ENCODE measurements around the gene NPIPB8. TPM values are rescaled to one million over a fixed set of nuclear protein-coding genes. Genes with fewer than 3 reads are reported as not detected.
"Not testable (repeated sequence)": the region's sequence is repeated elsewhere in the genome, so short reads cannot be mapped to it uniquely, and the experiment has no call there.

Gene NPIPB8
- total RNA-seq, 4 donors from 2014 or later = 1.3 to 2.4 TPM; not detected in 2

DNA sequence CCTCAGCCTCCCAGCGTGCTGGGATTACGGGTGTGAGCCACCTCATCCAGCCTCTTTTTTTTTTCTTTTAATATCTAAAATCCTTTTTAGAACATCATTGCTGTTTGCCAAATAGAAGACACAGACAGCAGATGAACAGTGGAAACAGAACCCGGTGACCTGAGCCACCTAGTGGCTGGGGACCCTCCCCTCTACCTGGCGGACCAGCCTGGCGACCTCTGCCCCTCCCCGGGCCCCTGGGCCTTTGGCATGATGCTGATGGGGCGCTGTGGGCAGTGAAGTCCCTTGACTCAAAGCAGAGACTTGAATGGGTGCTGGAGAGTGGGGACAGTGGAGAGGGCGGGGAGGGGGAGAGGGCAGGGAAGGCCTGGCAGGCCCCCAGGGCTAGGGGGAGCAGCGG is 61.9 kb downstream of the NPIPB8 start:
- not testable (repeated sequence) for H3K4me3 ChIP-seq; H3K36me3 ChIP-seq; H3K27me3 ChIP-seq; H3K27ac ChIP-seq; DNase-seq (ENCODE audit: low spot score in 2 of 2); H3K4me1 ChIP-seq; H3K9me3 ChIP-seq
- WGBS, 2 donors = 100% methylated on average over 1 of the region's 9 CpGs; no CpG with 5 or more reads in 1 of the 2 donors

DNA sequence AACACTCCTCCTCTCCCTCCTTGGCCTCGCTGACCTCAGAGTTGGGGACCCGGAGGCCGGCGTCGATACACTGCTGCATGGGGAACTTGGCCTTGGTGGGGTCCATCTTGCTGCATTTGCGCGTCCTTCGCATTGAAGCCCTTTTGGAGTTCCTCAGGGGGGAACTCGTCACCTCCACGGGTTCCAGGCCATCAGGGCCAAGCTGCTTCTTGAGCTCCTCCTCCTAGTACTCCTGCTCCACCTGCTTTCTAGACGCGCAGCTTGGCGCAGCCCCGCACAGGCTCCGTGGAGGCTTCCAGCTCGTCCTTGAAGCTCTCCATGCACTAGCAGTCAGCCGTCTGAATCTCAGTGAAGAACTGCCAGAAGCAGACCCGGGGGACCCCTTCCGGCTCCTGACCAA is 62.5 kb downstream of the NPIPB8 start:
- not testable (repeated sequence) for H3K4me3 ChIP-seq; H3K27me3 ChIP-seq; H3K9me3 ChIP-seq; H3K36me3 ChIP-seq; H3K27ac ChIP-seq; DNase-seq (ENCODE audit: low spot score in 2 of 2); H3K4me1 ChIP-seq
- 88% methylated on average over 15 of the region's 19 CpGs; no CpG with 5 or more reads in 1 of the 2 donors for WGBS, 2 donors

DNA sequence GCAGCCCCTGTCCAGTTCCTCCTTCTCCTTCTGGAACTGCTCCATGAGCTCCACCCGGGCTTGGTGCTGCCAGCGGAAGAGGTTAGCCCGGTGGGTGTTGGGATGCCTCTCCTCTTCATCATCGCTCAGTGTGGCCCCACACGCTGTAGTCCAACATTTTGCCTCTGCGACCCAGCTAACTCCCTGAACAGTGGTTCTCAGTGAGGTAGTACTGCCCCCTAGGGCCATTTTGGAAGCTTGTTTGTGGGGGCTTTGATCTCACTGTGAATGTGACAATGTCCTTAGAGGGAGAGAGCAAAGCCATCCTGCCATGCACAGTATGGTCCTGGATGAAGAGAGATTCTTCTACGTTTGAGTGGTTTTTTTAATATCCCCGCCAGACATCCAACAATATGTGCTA is 63.5 kb downstream of the NPIPB8 start:
- H3K4me1 ChIP-seq; H3K9me3 ChIP-seq; H3K27me3 ChIP-seq; DNase-seq (ENCODE audit: low spot score in 2 of 2); H3K36me3 ChIP-seq; H3K27ac ChIP-seq; H3K4me3 ChIP-seq: not testable (repeated sequence)
- WGBS, 2 donors = no CpG with 5 or more reads among the region's 8 CpGs

DNA sequence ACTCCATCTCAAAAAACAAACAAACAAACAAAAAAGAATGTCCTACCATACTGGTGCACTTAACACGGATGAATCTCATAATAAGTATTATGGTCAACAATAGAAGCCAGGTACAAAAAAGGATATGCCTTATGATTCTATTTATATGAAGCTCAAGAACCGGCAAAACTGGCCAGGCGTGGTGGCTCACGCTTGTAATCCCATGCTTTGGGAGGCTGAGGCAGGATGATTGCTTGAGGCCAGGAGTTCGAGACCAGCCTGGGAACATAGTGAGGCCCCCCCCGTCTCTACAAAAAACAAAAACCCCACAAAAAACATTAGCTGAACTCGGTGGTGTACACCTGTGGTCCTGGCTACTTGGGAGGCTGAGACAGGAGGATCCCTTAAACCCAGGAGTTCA is 66.4 kb downstream of the NPIPB8 start:
- not testable (repeated sequence) for H3K4me1 ChIP-seq; H3K36me3 ChIP-seq; H3K9me3 ChIP-seq; H3K4me3 ChIP-seq; DNase-seq (ENCODE audit: low spot score in 2 of 2); H3K27me3 ChIP-seq; H3K27ac ChIP-seq
- WGBS, 2 donors = 60% methylated on average over 1 of the region's 7 CpGs; no CpG with 5 or more reads in 1 of the 2 donors

Other genes with a start within 250 kb of the NPIPB8 start
- gene EIF3CL, start 234.2 kb upstream of the NPIPB8 start, total RNA-seq = 100 to 1,000 TPM; 185 to 265 (median 230) TPM
- gene NPIPB7, start 165.7 kb upstream of the NPIPB8 start, total RNA-seq = not detected
- 10 to 100 TPM; 25.8 to 45.1 (median 29.7) TPM for gene CLN3, start 146.0 kb upstream of the NPIPB8 start, total RNA-seq
- 1 to 10 TPM; 1.3 to 4.5 (median 1.8) TPM for gene APOBR, start 143.4 kb upstream of the NPIPB8 start, total RNA-seq
- not detected for gene IL27, start 131.2 kb upstream of the NPIPB8 start, total RNA-seq
- gene NUPR1, start 99.1 kb upstream of the NPIPB8 start, total RNA-seq = 10 to 100 TPM; 33.0 to 57.2 (median 53.4) TPM
- gene SGF29, start 84.1 kb upstream of the NPIPB8 start, total RNA-seq = 10 to 100 TPM; 31.9 to 52.1 (median 36.1) TPM
- gene SULT1A2, start 41.0 kb upstream of the NPIPB8 start, total RNA-seq = 10 to 100 TPM in 1 of 4 donors, 1 to 10 TPM in 2, not detected in 1; 2.4 to 11.8 (median 6.1) TPM
- gene SULT1A1, start 28.0 kb upstream of the NPIPB8 start, total RNA-seq = 10 to 100 TPM; 30.9 to 59.8 (median 43.7) TPM
- 100 to 1,000 TPM; 158 to 275 (median 197) TPM for gene EIF3C, start 73.4 kb downstream of the NPIPB8 start, total RNA-seq
- 10 to 100 TPM in 2 of 4 donors, 1 to 10 TPM in 2; 8.4 to 15.9 (median 10.9) TPM for gene NPIPB9, start 113.7 kb downstream of the NPIPB8 start, total RNA-seq
- 100 to 1,000 TPM in 1 of 4 donors, 10 to 100 TPM in 3; 57.6 to 121 (median 87.7) TPM for gene ATXN2L, start 184.9 kb downstream of the NPIPB8 start, total RNA-seq
- gene TUFM, start 208.3 kb downstream of the NPIPB8 start, total RNA-seq = 100 to 1,000 TPM in 3 of 4 donors, 10 to 100 TPM in 1; 88.1 to 136 (median 116) TPM
- 10 to 100 TPM; 33.7 to 44.8 (median 43.0) TPM for gene SH2B1, start 225.8 kb downstream of the NPIPB8 start, total RNA-seq
- under 1 TPM; 0.20 to 0.90 (median 0.21) TPM for gene ATP2A1, start 240.4 kb downstream of the NPIPB8 start, total RNA-seq